NCI-H1092 (cell line): ENCODE results near the gene WIPF2.
"Not testable (repeated sequence)": the region's sequence is repeated elsewhere in the genome, so short reads cannot be mapped to it uniquely, and the experiment has no call there.

Source experiments
- DNase-seq: peaks from one replicate; lab custom pipeline; 2025; lab: John Stamatoyannopoulos, UW

The WIPF2 gene

DNA sequence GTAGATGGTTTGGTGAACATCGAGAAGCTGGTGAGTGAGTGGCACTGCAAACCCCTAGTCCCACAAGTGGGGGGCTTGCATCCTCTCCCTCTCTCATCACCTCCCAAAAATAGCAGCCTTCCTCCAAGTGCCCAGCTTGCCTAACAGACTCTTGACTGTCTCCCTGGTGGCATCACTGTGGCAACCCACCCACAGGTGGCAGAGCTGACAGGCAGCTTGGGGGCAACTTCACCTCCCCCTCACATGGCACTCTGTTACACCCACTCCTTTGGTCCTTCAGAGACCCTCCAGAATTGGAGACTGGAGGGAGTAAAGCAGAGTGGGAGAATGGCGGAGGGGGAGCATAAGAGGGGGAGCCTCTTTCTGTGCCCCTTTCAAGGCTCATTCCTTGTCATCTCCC is 26.1 kb upstream of the WIPF2 start:
- no peak for DNase-seq

DNA sequence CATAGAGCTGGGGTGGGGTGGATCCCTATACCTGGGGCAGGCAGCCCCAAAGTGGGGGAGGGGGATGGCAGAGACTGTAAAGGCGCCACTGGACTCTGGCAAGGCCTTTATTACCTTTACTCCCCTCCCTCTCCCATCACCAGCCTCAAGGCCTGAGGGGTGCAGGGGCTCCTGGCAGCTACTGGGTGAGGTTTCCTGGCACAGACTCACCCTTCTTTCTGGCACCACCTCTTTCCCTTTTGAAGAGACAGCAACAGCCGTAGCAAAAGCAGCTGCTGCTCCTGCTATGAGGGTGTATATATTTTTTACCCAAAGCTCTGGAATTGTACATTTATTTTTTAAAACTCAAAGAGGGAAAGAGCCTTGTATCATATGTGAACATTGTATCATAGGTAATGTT is 24.3 kb upstream of the WIPF2 start:
- DNase-seq: no peak

DNA sequence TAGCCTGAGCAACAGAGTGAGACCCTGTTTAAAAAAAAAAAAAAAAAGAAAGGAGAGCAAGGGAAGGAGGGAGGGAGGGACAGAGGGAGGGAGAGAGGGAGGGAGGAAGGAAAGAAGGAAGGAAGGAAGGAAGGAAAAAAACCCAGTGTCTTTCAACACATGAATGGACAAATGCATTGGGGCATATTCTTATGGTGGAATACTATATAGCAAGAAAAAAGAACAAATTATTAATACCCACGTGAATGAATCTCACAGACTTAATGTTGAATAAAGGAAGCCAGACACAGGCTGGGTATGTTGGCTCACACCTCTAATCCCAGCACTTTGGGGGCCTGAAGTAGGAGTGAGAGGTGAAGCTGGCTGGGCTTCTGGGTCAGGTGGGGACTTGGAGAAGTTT is 21.6 kb upstream of the WIPF2 start:
- no peak for DNase-seq

DNA sequence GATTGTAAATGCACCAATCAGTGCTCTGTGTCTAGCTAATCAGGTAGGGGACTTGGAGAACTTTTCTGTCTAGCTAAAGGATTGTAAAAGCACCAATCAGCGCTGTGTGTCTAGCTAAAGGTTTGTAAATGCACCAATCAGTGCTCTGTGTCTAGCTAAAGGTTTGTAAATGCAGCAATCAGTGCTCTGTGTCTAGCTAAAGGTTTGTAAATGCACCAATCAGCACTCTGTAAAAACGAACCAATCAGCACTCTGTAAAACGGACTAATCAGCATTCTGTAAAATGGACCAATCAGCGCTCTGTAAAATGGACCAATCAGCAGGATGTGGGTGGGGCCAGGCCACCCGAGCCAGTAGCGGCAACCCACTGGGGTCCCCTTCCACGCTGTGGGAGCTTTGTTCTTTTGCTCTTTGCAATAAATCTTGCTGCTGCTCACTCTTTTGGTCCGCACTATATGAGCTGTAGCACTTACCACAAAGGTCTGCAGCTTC is 21.1 kb upstream of the WIPF2 start:
- DNase-seq: not testable (repeated sequence)

DNA sequence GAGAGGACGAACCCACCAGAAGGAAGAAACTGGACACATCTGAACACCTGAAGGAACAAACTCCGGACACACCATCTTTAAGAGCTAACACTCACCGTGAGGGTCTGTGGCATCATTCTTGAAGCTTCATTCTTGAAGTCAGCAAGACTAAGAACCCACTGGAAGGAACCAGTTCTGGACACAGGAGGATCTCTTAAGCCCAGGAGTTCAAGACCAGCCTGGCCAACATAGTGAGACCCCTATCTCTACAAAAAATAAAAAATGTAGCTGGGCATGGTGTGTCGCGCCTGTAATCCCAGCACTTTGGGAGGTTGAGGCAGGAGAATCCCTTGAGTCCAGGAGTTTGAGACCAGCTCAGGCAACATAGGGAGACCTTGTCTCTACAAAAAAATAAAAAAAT is 20.5 kb upstream of the WIPF2 start:
- DNase-seq: no peak

DNA sequence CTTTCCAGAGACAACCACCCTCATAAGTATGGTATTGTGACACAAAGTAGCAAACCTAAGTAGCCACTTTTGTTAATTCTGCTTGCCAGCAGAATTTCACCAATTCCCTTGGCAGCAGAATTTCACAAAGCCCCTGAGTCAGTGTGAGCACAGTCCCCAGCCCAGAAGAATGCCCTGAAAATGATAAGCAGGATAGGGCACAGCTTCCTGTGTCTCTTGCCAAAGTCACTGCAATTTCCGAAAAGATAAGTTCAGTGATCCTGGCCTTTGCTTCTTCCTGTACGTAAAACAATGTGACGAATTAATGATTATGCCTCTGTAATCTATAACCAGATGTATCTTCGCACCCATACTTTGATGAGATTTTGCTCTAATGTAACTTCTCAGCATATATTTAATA is 16.0 kb upstream of the WIPF2 start:
- no peak for DNase-seq

DNA sequence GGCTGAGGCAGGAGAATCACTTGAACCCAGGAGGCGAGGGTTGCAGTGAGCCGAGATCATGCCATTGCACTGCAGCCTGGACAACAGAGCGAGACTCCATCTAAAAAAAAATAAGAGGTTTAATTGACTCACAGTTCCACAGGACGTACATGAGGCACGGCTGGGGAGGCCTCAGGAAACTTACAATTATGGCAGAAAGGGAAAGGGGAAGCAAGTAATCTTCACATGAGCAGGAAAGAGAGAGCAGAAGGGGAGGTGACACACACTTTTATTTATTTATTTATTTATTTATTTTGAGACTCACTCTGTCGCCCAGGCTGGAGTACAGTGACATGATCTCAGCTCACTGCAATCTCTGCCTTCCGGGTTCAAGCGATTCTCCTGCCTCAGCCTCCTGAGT is 12.9 kb upstream of the WIPF2 start:
- not testable (repeated sequence) for DNase-seq

DNA sequence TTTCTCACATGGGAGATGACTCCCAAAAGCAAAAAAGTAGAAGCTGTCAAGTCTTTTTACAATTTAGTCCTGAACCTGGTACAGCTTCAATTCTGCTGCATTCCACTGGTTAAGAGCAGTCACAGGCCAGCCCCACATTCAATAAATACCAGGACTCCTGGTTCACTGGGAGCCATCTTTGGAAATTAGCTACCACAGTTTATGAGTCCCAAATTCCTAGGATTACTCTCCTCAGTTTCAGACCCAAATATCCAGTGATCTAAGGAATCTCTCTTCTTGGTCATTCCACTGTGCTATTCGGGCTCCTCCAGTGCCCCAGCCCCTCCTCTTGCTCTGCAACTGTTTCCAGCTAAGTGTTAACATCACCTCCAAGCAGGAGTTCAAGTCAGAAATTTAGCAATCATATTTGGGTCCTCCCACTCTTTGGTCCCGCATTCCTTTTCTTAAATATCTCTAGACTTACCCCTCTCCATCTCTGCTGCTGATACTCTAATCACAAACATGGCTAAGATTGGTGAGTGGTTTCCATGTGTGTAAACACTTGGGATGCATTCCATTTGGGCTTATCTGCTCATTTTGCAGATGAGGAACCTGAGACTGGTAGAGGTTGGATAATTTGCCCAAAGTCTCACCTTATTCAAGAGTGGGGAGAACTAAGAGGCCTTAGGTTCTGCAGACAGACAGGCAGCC is 9.6 kb upstream of the WIPF2 start:
- DNase-seq: no peak

DNA sequence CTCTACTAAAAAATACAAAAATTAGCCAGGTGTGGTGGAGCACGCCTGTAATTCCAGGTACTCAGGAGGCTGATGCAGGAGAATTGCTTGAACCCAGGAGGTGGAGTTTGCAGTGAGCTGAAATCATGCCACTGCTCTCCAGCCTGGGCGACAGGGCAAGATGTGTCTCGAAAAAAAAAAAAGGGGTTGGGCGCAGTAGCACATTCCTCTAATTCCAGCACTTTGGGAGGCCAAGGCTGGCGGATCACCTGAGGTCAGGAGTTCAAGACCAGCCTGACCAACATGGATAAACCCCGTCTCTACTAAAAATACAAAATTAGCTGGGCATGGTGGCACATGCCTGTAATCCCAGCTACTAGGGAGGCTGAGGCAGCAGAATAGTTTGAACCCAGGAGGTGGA is 5.2 kb upstream of the WIPF2 start:
- DNase-seq: not testable (repeated sequence)

DNA sequence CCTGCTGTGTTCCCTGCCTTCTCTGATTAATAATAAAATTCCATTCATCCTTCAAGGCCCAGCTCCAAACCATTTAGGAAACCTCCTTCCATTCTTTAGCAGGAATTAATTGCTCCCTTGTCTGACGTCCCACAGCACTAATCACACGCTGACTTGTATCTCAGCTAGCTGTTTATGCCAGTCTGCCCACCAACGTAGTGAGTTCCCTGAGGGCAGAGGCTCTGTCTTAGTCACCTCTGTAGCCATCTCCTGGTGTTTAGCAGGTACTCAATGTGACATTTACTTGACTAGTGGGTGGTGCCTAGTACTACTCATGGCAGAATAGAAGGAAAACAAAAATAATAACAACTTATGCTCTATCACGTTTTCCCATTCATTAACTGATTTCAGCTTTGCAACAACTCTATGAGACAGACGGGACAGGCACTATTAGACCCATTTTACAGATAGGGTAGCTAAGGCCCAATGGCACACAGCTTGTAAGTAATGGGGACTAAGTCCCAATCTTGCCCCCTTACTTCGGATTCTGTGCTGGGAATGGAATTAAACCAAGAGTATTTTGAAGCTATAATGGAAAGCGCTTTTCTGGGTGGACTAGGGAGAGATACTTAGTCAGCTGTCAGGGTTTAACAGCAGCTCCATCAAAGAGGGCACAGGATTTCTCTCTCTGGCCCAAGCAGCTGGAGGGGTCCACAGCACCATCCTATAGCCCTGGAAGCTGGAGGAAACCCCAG is 931 bp upstream of the WIPF2 start:
- no peak for DNase-seq

DNA sequence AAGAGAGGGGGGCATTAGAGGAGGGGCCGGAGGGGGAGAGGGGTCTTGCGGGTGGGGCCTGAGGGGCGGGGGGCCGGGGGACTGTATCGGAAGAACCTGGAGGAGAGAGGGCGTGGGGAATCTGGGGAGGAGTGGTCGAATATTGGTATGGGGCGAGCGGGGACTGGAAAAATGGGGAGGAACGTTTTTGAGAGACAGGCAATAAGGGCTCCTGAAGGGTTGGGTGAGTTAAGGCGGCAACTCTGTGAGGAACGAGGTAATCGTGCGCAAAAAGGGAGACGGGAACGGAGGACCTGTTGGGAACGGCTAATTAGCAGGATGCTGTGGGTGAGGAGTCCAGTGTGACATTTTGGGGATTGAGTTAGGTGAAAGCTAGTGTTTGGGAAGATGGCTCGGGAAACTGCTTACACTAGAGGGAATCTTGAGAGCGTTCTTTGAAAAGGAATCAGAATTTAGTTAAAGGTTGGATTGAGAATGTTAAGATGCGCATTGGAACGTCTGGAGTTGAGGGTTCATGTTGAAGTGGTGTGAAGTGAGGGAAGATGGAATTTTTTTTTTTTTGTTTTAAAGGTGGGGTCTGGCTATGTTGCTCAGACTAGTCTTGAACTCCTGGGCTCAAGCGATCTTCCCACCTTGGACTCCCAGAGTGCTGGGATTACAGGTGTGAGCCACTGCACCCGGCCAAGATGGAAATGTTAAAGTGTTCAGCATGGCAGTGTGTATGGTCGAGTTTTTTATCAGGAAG is 662 bp downstream of the WIPF2 start:
- DNase-seq: peak; percentile 74

DNA sequence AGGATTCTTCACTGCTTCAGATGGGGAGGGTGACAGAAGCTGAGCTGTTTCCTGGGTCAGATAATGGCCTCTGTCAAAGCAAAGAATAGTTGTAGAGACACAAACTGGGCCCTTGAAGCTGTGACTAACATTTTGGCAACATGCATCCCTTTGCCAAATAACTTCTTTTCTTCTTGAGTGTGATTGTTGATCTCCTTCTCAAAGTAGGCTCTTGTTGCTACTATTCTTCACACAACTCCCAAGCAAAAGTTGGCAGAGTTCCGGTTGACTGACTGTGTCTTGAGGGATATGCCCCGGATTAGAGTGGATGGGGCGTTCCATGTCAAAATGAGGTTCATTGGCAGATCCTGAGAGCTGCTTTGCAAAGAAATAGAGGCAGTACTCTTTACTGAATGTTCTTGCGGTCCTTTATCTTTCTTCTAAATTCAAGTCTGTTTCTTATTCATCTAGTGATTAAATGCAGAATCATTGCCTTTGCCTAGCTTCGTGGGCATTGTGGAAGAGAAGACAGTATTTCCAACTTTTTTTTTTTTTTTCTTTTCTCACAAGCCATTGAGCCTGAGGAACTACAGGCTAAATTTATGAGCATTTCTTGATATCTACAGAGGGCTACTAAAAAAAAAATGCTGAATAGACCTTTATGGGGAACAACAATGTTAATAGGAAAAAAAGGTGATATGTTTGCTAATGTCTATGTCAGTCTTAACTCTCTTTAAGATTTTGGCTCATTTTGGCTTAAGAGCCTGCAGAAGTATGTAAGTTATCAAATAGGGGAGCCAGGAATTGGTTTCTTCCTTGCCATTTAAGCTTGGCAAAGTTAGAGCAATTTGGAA is 5.8 kb downstream of the WIPF2 start:
- DNase-seq: no peak

DNA sequence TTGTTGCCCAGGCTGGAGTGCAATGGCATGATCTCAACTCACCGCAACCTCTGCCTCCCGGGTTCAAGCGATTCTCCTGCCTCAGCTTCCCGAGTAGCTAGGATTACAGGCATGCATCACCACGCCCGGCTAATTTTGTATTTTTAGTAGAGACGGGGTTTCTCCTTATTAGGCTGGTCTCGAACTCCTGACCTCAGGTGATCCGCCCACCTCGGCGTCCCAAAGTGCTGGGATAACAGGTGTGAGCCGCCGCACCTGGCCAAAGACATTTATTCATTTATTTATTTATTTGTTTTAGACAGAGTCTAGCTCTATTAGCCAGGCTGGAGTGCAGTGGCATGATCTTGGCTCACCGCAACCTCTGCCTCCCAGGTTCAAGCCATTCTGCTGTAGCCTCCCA is 10.0 kb downstream of the WIPF2 start:
- DNase-seq: not testable (repeated sequence)

DNA sequence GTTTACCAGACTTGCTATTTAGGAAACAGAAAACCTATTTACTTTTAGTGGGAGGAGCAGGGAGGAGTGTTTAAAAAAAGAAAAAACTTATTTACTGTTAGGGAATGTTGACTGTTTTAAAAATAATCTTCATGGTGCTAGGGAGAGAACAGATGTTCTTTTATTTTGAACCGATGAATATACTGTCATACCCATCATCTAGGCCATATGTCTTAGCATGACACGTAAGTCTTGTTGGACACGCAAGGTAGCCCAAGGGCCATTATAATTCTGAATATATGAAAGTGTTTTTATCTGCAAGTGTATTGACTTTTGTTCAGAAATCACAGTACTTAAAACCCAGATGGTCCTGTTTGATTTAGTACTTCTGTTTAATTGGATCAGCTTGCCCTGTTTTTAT is 11.6 kb downstream of the WIPF2 start:
- DNase-seq: no peak

DNA sequence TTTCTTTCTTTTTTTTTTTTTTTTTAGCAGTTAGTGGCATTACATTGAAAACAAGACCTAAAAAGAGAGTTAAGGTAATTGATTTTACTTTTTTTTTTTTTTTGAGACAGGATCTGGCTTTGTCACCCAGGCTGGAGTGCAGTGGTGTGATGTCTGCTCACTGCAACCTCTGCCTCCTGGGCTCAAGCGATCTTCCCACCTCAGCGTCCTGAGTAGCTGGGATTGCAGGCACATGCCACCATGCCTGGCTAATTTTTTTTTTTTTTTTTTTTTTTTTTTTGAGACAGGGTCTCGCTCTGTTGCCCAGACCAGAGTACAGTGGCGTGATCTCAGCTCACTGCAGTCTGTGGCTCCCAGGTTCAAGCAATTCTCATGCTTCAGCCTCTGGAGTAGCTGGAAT is 12.8 kb downstream of the WIPF2 start:
- DNase-seq: not testable (repeated sequence)

DNA sequence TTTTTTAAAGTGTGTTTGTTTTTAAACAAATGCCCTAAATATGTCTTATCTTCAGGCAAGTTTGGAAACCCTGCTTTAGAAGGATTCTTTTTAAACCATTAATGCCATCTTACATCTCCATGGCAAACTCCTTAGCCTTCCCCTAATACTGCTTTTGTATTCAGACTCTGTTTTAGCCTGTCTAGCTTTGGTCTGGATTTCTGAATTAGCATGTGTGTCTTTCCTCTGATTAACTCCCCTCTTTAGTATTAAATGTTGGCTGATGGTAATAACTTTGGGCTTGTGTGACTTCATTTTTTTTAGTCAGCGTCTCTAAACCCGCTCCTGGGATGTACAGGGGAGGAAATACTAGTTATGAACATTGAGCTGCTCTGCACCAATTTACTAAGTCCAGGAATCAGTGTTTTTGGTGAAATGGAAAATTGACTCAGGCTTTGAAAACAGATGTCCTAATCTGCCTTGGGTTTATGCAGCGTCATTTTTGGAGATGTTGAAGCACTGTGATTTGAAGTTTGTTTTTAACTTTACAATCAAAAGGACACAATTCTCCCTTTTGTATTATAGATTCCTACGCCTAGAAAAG is 22.2 kb downstream of the WIPF2 start:
- DNase-seq: no peak

DNA sequence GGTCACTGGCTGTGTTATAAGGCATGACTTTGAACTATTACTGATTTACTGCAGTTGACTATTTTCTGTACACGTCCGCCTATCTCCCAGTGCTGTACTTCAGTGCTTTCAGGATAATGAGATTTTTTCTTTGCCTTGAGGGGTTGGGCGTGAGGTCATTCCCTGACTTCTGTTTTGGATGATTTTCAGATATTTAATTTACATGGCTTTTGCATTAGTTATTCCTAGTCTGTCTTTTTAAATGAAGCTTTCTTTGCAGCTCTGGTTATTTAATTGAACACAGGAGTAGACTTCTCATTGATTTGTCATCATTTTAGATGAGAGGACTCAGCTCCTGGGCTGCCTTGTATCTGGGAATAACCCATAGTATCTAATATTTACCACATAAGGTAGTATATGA is 23.7 kb downstream of the WIPF2 start:
- DNase-seq: no peak

DNA sequence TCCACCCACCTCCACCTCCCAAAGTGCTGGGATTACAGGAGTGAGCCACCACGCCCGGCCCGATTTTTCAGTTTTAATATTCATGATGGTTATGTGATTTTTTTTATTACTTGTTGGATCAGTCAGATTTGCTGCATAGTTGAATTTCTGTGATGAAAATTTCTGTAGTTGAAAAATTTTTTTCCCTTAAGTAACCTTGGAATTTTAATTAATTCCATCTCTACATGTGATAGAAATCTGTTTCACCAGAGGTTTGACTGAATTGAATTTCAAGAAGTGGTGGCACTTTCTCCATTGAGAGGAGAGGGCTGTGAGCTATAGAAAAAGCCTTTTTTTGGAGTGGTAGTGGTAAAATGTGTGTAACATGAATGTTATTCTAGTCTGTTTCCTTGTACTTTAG is 24.7 kb downstream of the WIPF2 start:
- no peak for DNase-seq

DNA sequence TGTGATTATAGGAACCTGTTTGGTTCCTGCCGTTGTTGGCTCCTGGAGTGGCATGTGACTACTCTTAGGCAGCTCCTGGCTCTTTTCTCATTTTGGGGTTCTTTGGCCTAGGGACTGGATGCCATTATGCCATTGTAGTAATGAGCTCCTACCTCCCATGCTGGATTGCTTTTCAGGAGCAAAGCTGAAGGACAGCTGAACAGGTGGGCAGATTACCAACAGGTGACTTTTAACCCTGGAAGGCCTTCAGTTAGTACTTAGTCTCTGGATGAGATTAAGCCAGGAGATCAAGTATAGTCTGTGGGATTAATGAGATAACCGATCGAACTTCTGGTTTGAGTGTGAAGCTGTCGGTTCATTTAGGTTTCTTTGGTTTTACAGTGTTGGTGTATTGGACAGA is 25.2 kb downstream of the WIPF2 start:
- DNase-seq: no peak

DNA sequence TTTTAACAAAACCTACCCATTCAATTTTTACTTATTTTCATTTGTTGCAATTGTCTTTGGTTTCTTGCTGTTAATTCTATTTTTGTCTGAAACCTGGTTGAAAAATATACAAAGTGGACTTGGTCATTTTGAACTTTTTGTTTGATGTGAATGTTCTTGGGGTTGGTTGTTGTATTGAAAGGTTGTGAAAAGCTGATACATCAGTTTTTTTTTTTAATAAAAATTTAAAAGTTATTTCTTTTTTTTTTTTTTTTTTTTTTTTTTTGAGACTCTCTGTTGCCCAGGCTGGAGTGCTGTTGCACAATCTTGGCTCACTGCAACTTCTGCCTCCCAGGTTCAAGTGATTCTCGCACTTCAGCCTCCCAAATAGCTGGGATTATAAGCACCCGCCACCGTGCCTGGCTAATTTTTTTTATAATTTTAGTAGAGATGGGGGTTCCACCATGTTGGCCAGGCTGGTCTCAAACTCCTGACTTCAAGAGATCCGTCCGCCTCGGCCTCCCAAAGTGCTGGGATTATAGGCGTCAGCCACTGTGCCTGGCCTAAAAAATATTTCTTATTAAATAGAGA is 28.9 kb downstream of the WIPF2 start:
- no peak for DNase-seq

DNA sequence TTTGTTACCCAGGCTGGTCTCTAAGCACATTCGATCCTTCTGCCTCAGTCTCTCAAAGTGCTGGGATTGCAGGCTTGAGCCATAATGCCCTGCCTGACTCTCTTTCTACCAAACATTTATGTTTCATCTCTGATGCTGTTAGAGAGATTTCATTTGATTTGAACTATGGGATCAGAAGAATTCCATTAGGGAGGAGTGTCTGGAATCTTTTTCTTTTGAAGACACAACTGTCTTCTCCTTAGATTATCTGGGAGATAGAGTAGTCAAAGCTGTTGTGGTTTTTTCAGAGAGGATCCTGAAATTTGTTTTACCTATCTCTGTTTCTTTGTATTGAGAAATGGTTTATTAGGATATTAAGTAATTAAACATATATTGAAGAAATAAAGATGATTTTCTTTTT is 29.4 kb downstream of the WIPF2 start:
- DNase-seq: no peak
